PFSK-1 (cell line): Measurements from ENCODE around the gene KCNG2.

Experiments
- FOXP2 ChIP-seq: optimal IDR thresholded peaks from 2 replicates; pipeline ENCODE3; 2011; ENCODE audit warnings: borderline replicate concordance, control low read depth, inconsistent platforms; ENCODE audit not compliant: insufficient read depth; ENCODE audit errors: extremely low read length, extremely low read depth
- POLR2AphosphoS5 ChIP-seq: IDR thresholded peaks from 2 replicates; pipeline ENCODE4 v1.6.1; 2012; ENCODE audit warnings: low read depth, mild to moderate bottlenecking, control low read depth, low read length, moderate library complexity
- SIN3A ChIP-seq: IDR thresholded peaks from 2 replicates; pipeline ENCODE4 v1.6.1; 2012; ENCODE audit warnings: mild to moderate bottlenecking, low read length, moderate library complexity, borderline replicate concordance; ENCODE audit not compliant: insufficient read depth
- TAF1 ChIP-seq: IDR thresholded peaks from 2 replicates; pipeline ENCODE4 v1.6.1; 2012; ENCODE audit warnings: low read length, control low read depth, borderline replicate concordance; ENCODE audit not compliant: insufficient read depth
- TF ChIP-seq, protein P1 (sequence below), 2 experiments: IDR thresholded peaks; 2 replicates each; pipeline versions ENCODE4 v1.6.1 to v1.8.0; 2011 to 2012; ENCODE audit warnings: low read depth in 2 of 2, low read length in 2 of 2, control low read depth in 1 of 2, inconsistent platforms in 1 of 2, mild to moderate bottlenecking in 1 of 2, moderate library complexity in 1 of 2; ENCODE audit not compliant: insufficient read depth in 1 of 2

The KCNG2 gene

DNA sequence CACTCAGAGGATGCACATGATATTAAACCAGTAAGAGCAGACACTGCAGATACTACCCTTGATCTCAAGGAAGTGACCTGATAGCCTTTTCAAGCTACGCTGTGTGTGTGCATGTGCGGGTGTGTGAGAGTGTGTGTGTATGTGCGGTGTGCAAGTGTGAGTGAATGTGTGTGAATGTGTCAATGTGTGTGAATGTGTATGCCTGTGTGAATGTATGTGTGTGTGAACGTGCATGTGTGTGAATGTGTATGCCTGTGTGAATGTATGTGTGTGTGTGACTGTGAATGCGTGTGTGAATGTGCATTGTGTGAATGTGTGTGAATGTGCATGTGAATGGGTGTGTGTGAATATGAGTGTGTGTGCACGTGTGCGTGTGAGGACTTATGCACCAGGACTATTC, 53.8 kb downstream of the KCNG2 start:
- no peak for TF ChIP-seq SIN3A
- no peak for TF ChIP-seq FOXP2
- TF ChIP-seq POLR2AphosphoS5 = no peak
- no peak for TF ChIP-seq TAF1
- TF ChIP-seq, protein P1, sequence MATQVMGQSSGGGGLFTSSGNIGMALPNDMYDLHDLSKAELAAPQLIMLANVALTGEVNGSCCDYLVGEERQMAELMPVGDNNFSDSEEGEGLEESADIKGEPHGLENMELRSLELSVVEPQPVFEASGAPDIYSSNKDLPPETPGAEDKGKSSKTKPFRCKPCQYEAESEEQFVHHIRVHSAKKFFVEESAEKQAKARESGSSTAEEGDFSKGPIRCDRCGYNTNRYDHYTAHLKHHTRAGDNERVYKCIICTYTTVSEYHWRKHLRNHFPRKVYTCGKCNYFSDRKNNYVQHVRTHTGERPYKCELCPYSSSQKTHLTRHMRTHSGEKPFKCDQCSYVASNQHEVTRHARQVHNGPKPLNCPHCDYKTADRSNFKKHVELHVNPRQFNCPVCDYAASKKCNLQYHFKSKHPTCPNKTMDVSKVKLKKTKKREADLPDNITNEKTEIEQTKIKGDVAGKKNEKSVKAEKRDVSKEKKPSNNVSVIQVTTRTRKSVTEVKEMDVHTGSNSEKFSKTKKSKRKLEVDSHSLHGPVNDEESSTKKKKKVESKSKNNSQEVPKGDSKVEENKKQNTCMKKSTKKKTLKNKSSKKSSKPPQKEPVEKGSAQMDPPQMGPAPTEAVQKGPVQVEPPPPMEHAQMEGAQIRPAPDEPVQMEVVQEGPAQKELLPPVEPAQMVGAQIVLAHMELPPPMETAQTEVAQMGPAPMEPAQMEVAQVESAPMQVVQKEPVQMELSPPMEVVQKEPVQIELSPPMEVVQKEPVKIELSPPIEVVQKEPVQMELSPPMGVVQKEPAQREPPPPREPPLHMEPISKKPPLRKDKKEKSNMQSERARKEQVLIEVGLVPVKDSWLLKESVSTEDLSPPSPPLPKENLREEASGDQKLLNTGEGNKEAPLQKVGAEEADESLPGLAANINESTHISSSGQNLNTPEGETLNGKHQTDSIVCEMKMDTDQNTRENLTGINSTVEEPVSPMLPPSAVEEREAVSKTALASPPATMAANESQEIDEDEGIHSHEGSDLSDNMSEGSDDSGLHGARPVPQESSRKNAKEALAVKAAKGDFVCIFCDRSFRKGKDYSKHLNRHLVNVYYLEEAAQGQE (IDR thresholded peaks at IDR 0.05; ENCODE audit: insufficient read depth in 1 of 2, low read depth in 2 of 2, low read length in 2 of 2) = no peak

DNA sequence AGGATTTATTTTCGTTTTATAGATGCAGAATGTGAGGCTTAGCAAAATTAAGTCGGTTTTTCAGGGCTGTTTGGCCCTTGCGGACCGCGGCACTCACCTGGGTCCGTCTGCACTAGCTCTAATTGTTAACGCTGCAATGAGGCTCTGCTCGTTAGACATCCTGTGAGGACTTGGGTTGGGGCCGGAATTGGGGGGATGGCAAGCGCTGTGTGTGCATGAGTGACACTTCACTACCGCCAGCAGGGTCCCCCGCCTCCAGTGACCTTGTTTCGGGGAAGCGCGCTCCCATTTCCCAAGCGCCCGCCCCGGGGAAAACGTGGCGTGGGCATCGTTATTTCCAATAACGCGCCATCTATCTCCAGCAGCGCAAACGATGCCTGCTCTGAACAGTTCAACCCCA, 54.2 kb downstream of the KCNG2 start:
- TF ChIP-seq POLR2AphosphoS5 (no peak), FOXP2 (no peak), SIN3A (no peak), TAF1 (no peak)
- TF ChIP-seq, protein P1 (IDR thresholded peaks at IDR 0.05; ENCODE audit: insufficient read depth in 1 of 2, low read depth in 2 of 2, low read length in 2 of 2) = no peak

DNA sequence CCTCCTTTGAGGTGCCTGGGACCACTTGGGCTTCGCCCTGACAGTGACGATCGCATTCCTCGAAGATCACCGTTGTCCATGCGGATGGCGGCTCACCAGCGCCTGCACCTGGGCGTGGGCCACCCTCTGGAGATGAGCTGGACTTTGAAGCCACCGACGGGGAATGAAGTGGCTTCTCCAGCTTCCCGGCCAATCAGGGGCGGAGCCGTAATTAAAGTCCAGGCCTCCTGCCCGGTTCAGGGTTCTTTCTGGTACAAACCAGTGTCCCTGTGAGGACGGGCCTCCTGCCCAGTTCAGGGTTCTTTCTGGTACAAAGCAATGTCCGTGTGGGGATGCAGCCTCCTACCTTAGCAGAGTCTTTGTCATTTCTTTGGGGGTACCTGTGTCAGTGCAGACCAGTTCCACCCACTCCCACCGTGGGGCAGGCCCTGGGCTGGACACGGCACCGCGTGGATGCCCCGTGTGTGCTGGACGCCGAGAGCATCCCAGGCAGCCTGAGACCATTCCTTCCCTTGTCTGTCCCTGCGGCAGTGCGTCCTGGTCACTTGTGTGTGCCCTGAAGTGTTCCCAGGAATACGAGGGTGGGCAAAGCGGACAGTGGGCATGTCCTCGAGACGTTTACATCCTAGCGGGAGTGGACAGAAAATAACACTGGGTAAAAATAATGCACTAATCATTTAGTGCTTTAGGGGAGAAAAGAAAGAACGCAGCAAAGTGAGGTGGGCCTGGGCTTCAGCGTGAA, 55.0 kb downstream of the KCNG2 start:
- no peak for TF ChIP-seq FOXP2
- TF ChIP-seq, protein P1 (IDR thresholded peaks at IDR 0.05; ENCODE audit: insufficient read depth in 1 of 2, low read depth in 2 of 2, low read length in 2 of 2) = no peak
- no peak for TF ChIP-seq SIN3A
- TF ChIP-seq POLR2AphosphoS5 = no peak
- no peak for TF ChIP-seq TAF1

DNA sequence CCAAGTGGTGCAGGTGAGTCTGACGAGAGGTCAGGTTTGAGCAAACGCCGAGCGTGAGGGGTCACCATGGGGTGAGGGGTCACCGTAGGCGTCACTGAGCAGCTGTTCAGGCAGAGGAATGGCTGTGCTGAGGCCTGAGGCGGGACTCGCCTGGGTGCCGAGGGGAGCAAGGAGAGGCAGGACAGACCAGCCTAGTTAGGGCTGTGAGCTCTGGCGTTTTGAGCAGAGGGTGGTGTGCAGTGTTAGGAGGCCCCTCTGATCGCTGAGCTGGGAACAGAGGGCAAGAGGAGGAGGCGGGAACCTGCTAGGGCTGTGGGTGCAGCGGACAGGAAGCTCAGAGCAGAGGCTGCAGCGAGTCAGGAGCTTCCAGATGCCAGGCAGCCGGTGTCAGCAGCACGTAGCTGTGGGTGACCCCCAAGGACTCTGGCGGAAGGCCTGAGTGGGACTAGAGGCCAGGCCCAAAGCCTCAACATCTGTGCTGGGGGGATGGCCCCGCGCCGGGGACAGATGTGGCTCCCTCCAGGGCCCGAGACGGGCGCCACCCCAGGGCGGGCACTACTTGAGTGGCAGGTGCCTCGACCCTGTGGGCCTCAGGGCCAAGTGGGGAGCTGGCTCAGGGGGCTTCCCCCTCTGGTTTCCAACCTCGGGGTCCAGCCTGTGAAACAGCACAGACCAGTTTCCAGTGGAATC, 55.7 kb downstream of the KCNG2 start:
- TF ChIP-seq TAF1 (no peak), SIN3A (no peak), FOXP2 (no peak), POLR2AphosphoS5 (no peak)
- TF ChIP-seq, protein P1 (IDR thresholded peaks at IDR 0.05; ENCODE audit: insufficient read depth in 1 of 2, low read depth in 2 of 2, low read length in 2 of 2) = no peak
